Measurements from ENCODE around the gene SDK1. TPM values are rescaled to one million over a fixed set of nuclear protein-coding genes. Genes with fewer than 3 reads are reported as not detected.

SDK1 gene
- total and polyA plus RNA-seq, 4 donors = 0.12 to 0.47 (median 0.36) TPM

DNA sequence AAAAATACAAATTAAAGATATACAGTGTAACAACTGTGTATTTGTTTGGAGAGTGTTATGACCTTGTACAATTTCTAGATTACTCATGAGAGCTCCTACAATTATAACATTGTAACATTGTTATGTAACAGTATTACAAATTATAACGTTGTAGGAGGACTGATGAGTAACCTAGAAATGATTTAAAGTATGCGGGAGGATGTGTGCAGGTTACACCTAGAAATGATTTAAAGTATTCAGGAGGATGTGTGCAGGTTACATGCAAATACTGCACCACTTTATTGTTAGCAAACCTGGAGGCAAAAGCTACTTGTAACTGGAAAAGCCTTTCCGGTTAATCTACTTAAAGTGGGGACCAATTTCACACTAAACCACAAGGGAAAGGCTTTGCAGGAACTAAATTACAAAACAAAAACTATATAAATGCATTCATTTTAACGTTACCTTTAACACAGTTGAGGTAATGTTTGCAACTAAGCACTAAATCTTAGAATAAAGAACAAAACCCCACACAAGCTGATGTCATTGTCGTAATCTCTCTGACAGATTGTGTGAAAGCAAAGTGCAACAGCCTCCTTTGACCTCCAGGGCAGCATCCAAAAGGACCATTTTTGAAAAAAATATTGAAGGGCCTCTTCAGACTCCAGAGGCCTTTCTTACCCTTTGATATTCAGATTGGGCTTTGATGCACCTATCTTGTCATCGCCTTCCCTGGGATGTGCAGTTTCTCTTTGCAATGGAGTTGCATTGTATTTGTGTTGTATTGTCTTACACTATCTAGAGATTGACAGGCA is 858.9 kb downstream of the SDK1 start:
- 83% methylated on average over 6 of the region's 6 CpGs for WGBS
- Histone ChIP-seq H3K4me1 (ENCODE audit: control insufficient read depth in 4 of 4, insufficient read depth in 4 of 4, low read length in 3 of 4) (peaks cover 0 to 4% (median 1%) of the 10 kb centered on the region in 4 donors), H3K4me3 (ENCODE audit: low read depth in 1 of 3, low read length in 3 of 3) (no peak overlapping the region), H3K27ac (ENCODE audit: low read depth in 1 of 2, low read length in 2 of 2) (no peak overlapping the region), H3K27me3 (ENCODE audit: control insufficient read depth in 4 of 4, insufficient read depth in 4 of 4, low read length in 3 of 4) (no peaks in the 10 kb centered on the region), H3K36me3 (ENCODE audit: control insufficient read depth in 4 of 4, insufficient read depth in 3 of 4, low read depth in 1 of 4, low read length in 3 of 4) (no peaks in the 10 kb centered on the region), H3K9me3 (ENCODE audit: control insufficient read depth in 4 of 4, low read length in 3 of 4) (peaks cover 0 to 3% (median 0%) of the 10 kb centered on the region in 4 donors), H3K9ac (ENCODE audit: low read depth in 1 of 2, low read length in 2 of 2) (no peak overlapping the region)
- no peak for DNase-seq (ENCODE audit: low spot score)
- TF ChIP-seq EGR1 (IDR thresholded peaks at IDR 0.05; ENCODE audit: low read depth in 2 of 2) = no peak
- no peak for TF ChIP-seq HNF4G (IDR thresholded peaks at IDR 0.05)
- TF ChIP-seq, protein P1, sequence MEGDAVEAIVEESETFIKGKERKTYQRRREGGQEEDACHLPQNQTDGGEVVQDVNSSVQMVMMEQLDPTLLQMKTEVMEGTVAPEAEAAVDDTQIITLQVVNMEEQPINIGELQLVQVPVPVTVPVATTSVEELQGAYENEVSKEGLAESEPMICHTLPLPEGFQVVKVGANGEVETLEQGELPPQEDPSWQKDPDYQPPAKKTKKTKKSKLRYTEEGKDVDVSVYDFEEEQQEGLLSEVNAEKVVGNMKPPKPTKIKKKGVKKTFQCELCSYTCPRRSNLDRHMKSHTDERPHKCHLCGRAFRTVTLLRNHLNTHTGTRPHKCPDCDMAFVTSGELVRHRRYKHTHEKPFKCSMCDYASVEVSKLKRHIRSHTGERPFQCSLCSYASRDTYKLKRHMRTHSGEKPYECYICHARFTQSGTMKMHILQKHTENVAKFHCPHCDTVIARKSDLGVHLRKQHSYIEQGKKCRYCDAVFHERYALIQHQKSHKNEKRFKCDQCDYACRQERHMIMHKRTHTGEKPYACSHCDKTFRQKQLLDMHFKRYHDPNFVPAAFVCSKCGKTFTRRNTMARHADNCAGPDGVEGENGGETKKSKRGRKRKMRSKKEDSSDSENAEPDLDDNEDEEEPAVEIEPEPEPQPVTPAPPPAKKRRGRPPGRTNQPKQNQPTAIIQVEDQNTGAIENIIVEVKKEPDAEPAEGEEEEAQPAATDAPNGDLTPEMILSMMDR (IDR thresholded peaks at IDR 0.05; ENCODE audit: low read depth, low read length, missing input control) = no peak
- TF ChIP-seq, protein P2, sequence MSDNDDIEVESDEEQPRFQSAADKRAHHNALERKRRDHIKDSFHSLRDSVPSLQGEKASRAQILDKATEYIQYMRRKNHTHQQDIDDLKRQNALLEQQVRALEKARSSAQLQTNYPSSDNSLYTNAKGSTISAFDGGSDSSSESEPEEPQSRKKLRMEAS (IDR thresholded peaks at IDR 0.05) = no peak
- no peak for TF ChIP-seq FOXA2 (IDR thresholded peaks at IDR 0.05)
- TF ChIP-seq HNF4A (conservative IDR thresholded peaks at IDR 0.05) = no peak
- TF ChIP-seq, protein P3, sequence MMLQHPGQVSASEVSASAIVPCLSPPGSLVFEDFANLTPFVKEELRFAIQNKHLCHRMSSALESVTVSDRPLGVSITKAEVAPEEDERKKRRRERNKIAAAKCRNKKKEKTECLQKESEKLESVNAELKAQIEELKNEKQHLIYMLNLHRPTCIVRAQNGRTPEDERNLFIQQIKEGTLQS (IDR thresholded peaks at IDR 0.05) = no peak
- TF ChIP-seq YY1 (IDR thresholded peaks at IDR 0.05) = no peak
- TF ChIP-seq RAD21 (IDR thresholded peaks at IDR 0.05) = no peak
- TF ChIP-seq TAF1 (conservative IDR thresholded peaks at IDR 0.05) = no peak
- TF ChIP-seq, protein P4, sequence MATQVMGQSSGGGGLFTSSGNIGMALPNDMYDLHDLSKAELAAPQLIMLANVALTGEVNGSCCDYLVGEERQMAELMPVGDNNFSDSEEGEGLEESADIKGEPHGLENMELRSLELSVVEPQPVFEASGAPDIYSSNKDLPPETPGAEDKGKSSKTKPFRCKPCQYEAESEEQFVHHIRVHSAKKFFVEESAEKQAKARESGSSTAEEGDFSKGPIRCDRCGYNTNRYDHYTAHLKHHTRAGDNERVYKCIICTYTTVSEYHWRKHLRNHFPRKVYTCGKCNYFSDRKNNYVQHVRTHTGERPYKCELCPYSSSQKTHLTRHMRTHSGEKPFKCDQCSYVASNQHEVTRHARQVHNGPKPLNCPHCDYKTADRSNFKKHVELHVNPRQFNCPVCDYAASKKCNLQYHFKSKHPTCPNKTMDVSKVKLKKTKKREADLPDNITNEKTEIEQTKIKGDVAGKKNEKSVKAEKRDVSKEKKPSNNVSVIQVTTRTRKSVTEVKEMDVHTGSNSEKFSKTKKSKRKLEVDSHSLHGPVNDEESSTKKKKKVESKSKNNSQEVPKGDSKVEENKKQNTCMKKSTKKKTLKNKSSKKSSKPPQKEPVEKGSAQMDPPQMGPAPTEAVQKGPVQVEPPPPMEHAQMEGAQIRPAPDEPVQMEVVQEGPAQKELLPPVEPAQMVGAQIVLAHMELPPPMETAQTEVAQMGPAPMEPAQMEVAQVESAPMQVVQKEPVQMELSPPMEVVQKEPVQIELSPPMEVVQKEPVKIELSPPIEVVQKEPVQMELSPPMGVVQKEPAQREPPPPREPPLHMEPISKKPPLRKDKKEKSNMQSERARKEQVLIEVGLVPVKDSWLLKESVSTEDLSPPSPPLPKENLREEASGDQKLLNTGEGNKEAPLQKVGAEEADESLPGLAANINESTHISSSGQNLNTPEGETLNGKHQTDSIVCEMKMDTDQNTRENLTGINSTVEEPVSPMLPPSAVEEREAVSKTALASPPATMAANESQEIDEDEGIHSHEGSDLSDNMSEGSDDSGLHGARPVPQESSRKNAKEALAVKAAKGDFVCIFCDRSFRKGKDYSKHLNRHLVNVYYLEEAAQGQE (IDR thresholded peaks at IDR 0.05) = no peak
- no peak for TF ChIP-seq RXRA (IDR thresholded peaks at IDR 0.05)
- no peak for TF ChIP-seq NR2F2 (IDR thresholded peaks at IDR 0.05)
- TF ChIP-seq, protein P5, sequence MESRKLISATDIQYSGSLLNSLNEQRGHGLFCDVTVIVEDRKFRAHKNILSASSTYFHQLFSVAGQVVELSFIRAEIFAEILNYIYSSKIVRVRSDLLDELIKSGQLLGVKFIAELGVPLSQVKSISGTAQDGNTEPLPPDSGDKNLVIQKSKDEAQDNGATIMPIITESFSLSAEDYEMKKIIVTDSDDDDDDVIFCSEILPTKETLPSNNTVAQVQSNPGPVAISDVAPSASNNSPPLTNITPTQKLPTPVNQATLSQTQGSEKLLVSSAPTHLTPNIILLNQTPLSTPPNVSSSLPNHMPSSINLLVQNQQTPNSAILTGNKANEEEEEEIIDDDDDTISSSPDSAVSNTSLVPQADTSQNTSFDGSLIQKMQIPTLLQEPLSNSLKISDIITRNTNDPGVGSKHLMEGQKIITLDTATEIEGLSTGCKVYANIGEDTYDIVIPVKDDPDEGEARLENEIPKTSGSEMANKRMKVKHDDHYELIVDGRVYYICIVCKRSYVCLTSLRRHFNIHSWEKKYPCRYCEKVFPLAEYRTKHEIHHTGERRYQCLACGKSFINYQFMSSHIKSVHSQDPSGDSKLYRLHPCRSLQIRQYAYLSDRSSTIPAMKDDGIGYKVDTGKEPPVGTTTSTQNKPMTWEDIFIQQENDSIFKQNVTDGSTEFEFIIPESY (IDR thresholded peaks at IDR 0.05) = no peak
- no peak for TF ChIP-seq SP1 (IDR thresholded peaks at IDR 0.05)
- no peak for TF ChIP-seq JUND (IDR thresholded peaks at IDR 0.05)
- no peak for TF ChIP-seq FOXA1 (IDR thresholded peaks at IDR 0.05)
- no peak for TF ChIP-seq GABPA (IDR thresholded peaks at IDR 0.05 in 1 of 2, conservative IDR thresholded peaks at IDR 0.05 in 1 of 2)

Data from liver (tissue), 9 donors.